ENCODE results near the gene ADI1.

The ADI1 gene

DNA sequence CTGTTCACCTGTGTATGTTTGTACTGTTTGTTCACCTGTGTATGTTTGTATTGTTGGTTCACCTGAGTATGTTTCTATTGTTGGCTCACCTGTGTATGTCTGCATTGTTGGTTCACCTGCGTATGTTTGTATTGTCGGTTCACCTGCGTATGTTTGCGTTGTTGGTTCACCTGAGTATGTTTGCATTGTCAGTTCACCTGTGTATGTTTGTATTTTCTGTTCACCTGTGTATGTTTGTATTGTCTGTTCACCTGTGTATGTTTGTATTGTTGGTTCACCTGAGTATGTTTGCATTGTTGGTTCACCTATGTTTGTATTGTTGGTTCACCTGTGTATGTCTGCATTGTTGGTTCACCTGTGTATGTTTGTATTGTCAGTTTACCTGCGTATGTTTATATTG, 14.6 kb downstream of the ADI1 start:
- no peaks in the 10 kb centered on the region for H3K9me2 ChIP-seq (replicated peaks; ENCODE audit: insufficient read depth, low read length)
- H3K36me3 ChIP-seq (ENCODE audit: low read length) = no peaks in the 10 kb centered on the region
- H3F3A ChIP-seq (ENCODE audit: insufficient read depth) = no peaks in the 10 kb centered on the region
- H3K4me2 ChIP-seq (ENCODE audit: low read depth, low read length, poor library complexity, severe bottlenecking) = no peak overlapping the region
- TF ChIP-seq, protein P1, sequence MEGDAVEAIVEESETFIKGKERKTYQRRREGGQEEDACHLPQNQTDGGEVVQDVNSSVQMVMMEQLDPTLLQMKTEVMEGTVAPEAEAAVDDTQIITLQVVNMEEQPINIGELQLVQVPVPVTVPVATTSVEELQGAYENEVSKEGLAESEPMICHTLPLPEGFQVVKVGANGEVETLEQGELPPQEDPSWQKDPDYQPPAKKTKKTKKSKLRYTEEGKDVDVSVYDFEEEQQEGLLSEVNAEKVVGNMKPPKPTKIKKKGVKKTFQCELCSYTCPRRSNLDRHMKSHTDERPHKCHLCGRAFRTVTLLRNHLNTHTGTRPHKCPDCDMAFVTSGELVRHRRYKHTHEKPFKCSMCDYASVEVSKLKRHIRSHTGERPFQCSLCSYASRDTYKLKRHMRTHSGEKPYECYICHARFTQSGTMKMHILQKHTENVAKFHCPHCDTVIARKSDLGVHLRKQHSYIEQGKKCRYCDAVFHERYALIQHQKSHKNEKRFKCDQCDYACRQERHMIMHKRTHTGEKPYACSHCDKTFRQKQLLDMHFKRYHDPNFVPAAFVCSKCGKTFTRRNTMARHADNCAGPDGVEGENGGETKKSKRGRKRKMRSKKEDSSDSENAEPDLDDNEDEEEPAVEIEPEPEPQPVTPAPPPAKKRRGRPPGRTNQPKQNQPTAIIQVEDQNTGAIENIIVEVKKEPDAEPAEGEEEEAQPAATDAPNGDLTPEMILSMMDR (IDR thresholded peaks at IDR 0.05; ENCODE audit: insufficient read depth, low read length, poor library complexity, severe bottlenecking) = no peak
- no peak for TF ChIP-seq EZH2phosphoT487 (conservative IDR thresholded peaks at IDR 0.05; ENCODE audit: low read length)
- no peaks in the 10 kb centered on the region for H4K20me1 ChIP-seq (ENCODE audit: low read depth, low read length)
- no peaks in the 10 kb centered on the region for H3K79me2 ChIP-seq (ENCODE audit: insufficient read depth, low read length)
- H3K9ac ChIP-seq (ENCODE audit: low read length) = no peak overlapping the region
- no peak overlapping the region for H3K27ac ChIP-seq (ENCODE audit: low read depth, low read length)
- H2AFZ ChIP-seq (ENCODE audit: low read depth, low read length, severe bottlenecking) = no peak overlapping the region
- no peak overlapping the region for H3K4me3 ChIP-seq (ENCODE audit: insufficient read depth, low read length, poor library complexity, severe bottlenecking)
- no peaks in the 10 kb centered on the region for H3K27me3 ChIP-seq (ENCODE audit: low read length)
- H3K9me3 ChIP-seq (ENCODE audit: insufficient read depth, low read length) = no peaks in the 10 kb centered on the region

DNA sequence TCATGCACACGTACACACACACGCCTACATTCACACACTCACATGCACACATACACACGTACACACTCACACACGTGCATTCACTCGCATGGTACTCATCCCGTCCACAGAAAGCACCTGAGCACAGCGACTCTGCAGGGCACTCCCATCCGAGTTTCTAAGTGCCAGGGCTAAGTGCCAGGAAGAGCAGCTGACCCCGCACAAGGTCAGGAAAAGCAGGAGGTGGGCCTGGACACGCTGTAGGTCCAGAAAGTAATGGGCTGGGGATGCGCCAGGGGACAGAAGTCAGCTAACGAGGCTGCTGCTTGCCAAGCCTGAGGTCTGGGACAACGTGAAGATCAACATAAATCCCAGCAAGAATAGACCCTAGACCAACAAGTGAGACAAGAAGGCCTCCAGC, 15.8 kb downstream of the ADI1 start:
- H3K79me2 ChIP-seq (ENCODE audit: insufficient read depth, low read length) = no peaks in the 10 kb centered on the region
- no peaks in the 10 kb centered on the region for H3K9me2 ChIP-seq (replicated peaks; ENCODE audit: insufficient read depth, low read length)
- no peak overlapping the region for H3K27ac ChIP-seq (ENCODE audit: low read depth, low read length)
- no peak overlapping the region for H3K4me2 ChIP-seq (ENCODE audit: low read depth, low read length, poor library complexity, severe bottlenecking)
- no peak for TF ChIP-seq EZH2phosphoT487 (conservative IDR thresholded peaks at IDR 0.05; ENCODE audit: low read length)
- TF ChIP-seq, protein P1 (IDR thresholded peaks at IDR 0.05; ENCODE audit: insufficient read depth, low read length, poor library complexity, severe bottlenecking) = no peak
- no peak overlapping the region for H3K9ac ChIP-seq (ENCODE audit: low read length)
- H3K36me3 ChIP-seq (ENCODE audit: low read length) = no peaks in the 10 kb centered on the region
- no peaks in the 10 kb centered on the region for H3F3A ChIP-seq (ENCODE audit: insufficient read depth)
- no peaks in the 10 kb centered on the region for H3K9me3 ChIP-seq (ENCODE audit: insufficient read depth, low read length)
- no peaks in the 10 kb centered on the region for H4K20me1 ChIP-seq (ENCODE audit: low read depth, low read length)
- no peak overlapping the region for H3K4me3 ChIP-seq (ENCODE audit: insufficient read depth, low read length, poor library complexity, severe bottlenecking)
- no peak overlapping the region for H2AFZ ChIP-seq (ENCODE audit: low read depth, low read length, severe bottlenecking)
- no peaks in the 10 kb centered on the region for H3K27me3 ChIP-seq (ENCODE audit: low read length)

DNA sequence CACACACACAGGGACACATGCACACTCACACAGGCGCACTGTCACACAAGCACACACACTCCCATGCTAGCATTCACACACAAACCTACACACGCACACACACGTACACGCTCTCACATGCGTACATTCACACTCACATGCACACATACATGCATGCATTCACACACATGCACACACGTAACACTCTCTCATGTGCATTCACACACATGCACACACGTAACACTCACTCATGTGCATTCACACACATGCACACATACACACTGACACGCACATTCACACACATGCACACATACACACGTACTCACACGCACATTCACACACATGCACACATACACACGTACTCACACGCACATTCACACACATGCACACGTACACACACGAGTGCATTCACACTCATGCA, 16.3 kb downstream of the ADI1 start:
- no peaks in the 10 kb centered on the region for H4K20me1 ChIP-seq (ENCODE audit: low read depth, low read length)
- no peak overlapping the region for H3K4me2 ChIP-seq (ENCODE audit: low read depth, low read length, poor library complexity, severe bottlenecking)
- no peak for TF ChIP-seq EZH2phosphoT487 (conservative IDR thresholded peaks at IDR 0.05; ENCODE audit: low read length)
- TF ChIP-seq, protein P1 (IDR thresholded peaks at IDR 0.05; ENCODE audit: insufficient read depth, low read length, poor library complexity, severe bottlenecking) = no peak
- no peaks in the 10 kb centered on the region for H3K9me3 ChIP-seq (ENCODE audit: insufficient read depth, low read length)
- no peak overlapping the region for H2AFZ ChIP-seq (ENCODE audit: low read depth, low read length, severe bottlenecking)
- no peak overlapping the region for H3K9ac ChIP-seq (ENCODE audit: low read length)
- H3K4me3 ChIP-seq (ENCODE audit: insufficient read depth, low read length, poor library complexity, severe bottlenecking) = no peak overlapping the region
- H3K27me3 ChIP-seq (ENCODE audit: low read length) = no peaks in the 10 kb centered on the region
- no peaks in the 10 kb centered on the region for H3K9me2 ChIP-seq (replicated peaks; ENCODE audit: insufficient read depth, low read length)
- no peaks in the 10 kb centered on the region for H3K36me3 ChIP-seq (ENCODE audit: low read length)
- no peaks in the 10 kb centered on the region for H3F3A ChIP-seq (ENCODE audit: insufficient read depth)
- H3K79me2 ChIP-seq (ENCODE audit: insufficient read depth, low read length) = no peaks in the 10 kb centered on the region
- no peak overlapping the region for H3K27ac ChIP-seq (ENCODE audit: low read depth, low read length)
